Measurements from ENCODE around the gene ZBTB8A.
"Not testable (repeated sequence)": the region's sequence is repeated elsewhere in the genome, so short reads cannot be mapped to it uniquely, and the experiment has no call there.

The ZBTB8A gene

DNA sequence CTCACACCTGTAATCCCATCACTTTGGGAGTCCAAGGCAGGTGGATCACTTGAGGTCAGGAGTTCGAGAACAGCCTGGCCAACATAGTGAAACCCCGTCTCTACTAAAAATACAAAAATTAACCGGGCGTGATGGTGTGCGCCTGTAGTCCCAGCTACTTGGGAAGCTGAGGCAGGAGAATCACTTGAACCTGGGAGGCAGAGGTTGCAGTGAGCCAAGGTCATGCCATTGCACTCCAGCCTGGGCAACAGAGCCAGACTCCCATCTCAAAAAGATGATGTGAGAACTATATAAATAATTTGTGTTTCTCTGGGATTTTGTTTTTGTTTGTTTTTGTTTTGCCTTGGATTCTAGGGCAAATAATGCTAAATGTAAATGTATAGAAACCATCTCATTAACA, 17.8 kb downstream of the ZBTB8A start:
- not testable (repeated sequence) for H3K23ac ChIP-seq (ENCODE audit: low read length in 2 of 2); H3K79me1 ChIP-seq (replicated peaks; ENCODE audit: low read length, poor library complexity, severe bottlenecking); H3K27ac ChIP-seq (ENCODE audit: low read length, poor library complexity, severe bottlenecking); H2BK15ac ChIP-seq (ENCODE audit: low read depth, poor library complexity, severe bottlenecking); H2BK120ac ChIP-seq (ENCODE audit: low read depth, low read length); H3K4me1 ChIP-seq (ENCODE audit: control insufficient read depth, insufficient read depth, low read depth, low read length); H3K4me3 ChIP-seq (ENCODE audit: insufficient read depth in 1 of 2, low read depth in 1 of 2, low read length in 2 of 2); H3K18ac ChIP-seq (ENCODE audit: low read depth in 1 of 2, low read length in 2 of 2); H3K4ac ChIP-seq (ENCODE audit: low read depth in 1 of 2, low read length in 2 of 2); H3K9me3 ChIP-seq (ENCODE audit: control insufficient read depth, low read length); DNase-seq; H4K91ac ChIP-seq (ENCODE audit: low read length); H3K27me3 ChIP-seq (ENCODE audit: control insufficient read depth in 1 of 2, insufficient read depth in 1 of 2, low read length in 2 of 2); H2AFZ ChIP-seq (ENCODE audit: low read depth, low read length); H2AK5ac ChIP-seq (ENCODE audit: low read length, severe bottlenecking); H2BK12ac ChIP-seq (ENCODE audit: low read length in 2 of 2); H2BK5ac ChIP-seq (ENCODE audit: low read depth, low read length, poor library complexity, severe bottlenecking); H3K4me2 ChIP-seq (ENCODE audit: low read length, poor library complexity, severe bottlenecking); H3K14ac ChIP-seq (ENCODE audit: low read length in 2 of 2); H4K8ac ChIP-seq (ENCODE audit: low read length); H3K9ac ChIP-seq (ENCODE audit: low read length)
- H3K36me3 ChIP-seq (ENCODE audit: control insufficient read depth in 1 of 2, insufficient read depth in 2 of 2, low read depth in 1 of 2, low read length in 2 of 2) = peaks cover 7 to 30% of the 10 kb centered on the region in 2 experiments
- WGBS = 100% methylated on average over 5 of the region's 5 CpGs

- no peak overlapping the region for H2AK5ac ChIP-seq (ENCODE audit: low read length, severe bottlenecking)
- 100% methylated on average over 1 of the region's 1 CpG for WGBS
- peaks cover 7 to 30% of the 10 kb centered on the region in 2 experiments for H3K36me3 ChIP-seq (ENCODE audit: control insufficient read depth in 1 of 2, insufficient read depth in 2 of 2, low read depth in 1 of 2, low read length in 2 of 2)
- no peak overlapping the region for H4K91ac ChIP-seq (ENCODE audit: low read length)
- H4K8ac ChIP-seq (ENCODE audit: low read length) = no peak overlapping the region
- no peak overlapping the region for H3K18ac ChIP-seq (ENCODE audit: low read depth in 1 of 2, low read length in 2 of 2)
- no peak overlapping the region for H2BK120ac ChIP-seq (ENCODE audit: low read depth, low read length)
- no peaks in the 10 kb centered on the region for H3K9me3 ChIP-seq (ENCODE audit: control insufficient read depth, low read length)
- H3K4me2 ChIP-seq (ENCODE audit: low read length, poor library complexity, severe bottlenecking) = no peak overlapping the region
- no peaks in the 10 kb centered on the region for H3K27me3 ChIP-seq (ENCODE audit: control insufficient read depth in 1 of 2, insufficient read depth in 1 of 2, low read length in 2 of 2)
- no peak overlapping the region for H3K23ac ChIP-seq (ENCODE audit: low read length in 2 of 2)
- no peak overlapping the region for H3K4ac ChIP-seq (ENCODE audit: low read depth in 1 of 2, low read length in 2 of 2)
- H3K79me1 ChIP-seq (replicated peaks; ENCODE audit: low read length, poor library complexity, severe bottlenecking) = no peaks in the 10 kb centered on the region
- no peak overlapping the region for H2BK15ac ChIP-seq (ENCODE audit: low read depth, poor library complexity, severe bottlenecking)
- H3K4me3 ChIP-seq (ENCODE audit: insufficient read depth in 1 of 2, low read depth in 1 of 2, low read length in 2 of 2) = no peak overlapping the region
- no peak for DNase-seq
- no peak overlapping the region for H3K9ac ChIP-seq (ENCODE audit: low read length)
- no peaks in the 10 kb centered on the region for H3K4me1 ChIP-seq (ENCODE audit: control insufficient read depth, insufficient read depth, low read depth, low read length)
- H2BK5ac ChIP-seq (ENCODE audit: low read depth, low read length, poor library complexity, severe bottlenecking) = no peak overlapping the region
- no peak overlapping the region for H2AFZ ChIP-seq (ENCODE audit: low read depth, low read length)
- no peak overlapping the region for H3K14ac ChIP-seq (ENCODE audit: low read length in 2 of 2)
- no peak overlapping the region for H3K27ac ChIP-seq (ENCODE audit: low read length, poor library complexity, severe bottlenecking)
- H2BK12ac ChIP-seq (ENCODE audit: low read length in 2 of 2) = no peak overlapping the region
Measured at GRCh38 chr1:32557812-32558211, 18.6 kb downstream of the ZBTB8A start.

- Histone ChIP-seq H3K4me3 (ENCODE audit: insufficient read depth in 1 of 2, low read depth in 1 of 2, low read length in 2 of 2) (no peak overlapping the region), H3K23ac (ENCODE audit: low read length in 2 of 2) (no peak overlapping the region), H2BK5ac (ENCODE audit: low read depth, low read length, poor library complexity, severe bottlenecking) (no peak overlapping the region), H3K27ac (ENCODE audit: low read length, poor library complexity, severe bottlenecking) (no peak overlapping the region), H2BK12ac (ENCODE audit: low read length in 2 of 2) (no peak overlapping the region), H2AFZ (ENCODE audit: low read depth, low read length) (no peak overlapping the region), H3K36me3 (ENCODE audit: control insufficient read depth in 1 of 2, insufficient read depth in 2 of 2, low read depth in 1 of 2, low read length in 2 of 2) (no peaks in the 10 kb centered on the region), H2BK120ac (ENCODE audit: low read depth, low read length) (no peak overlapping the region), H3K9ac (ENCODE audit: low read length) (no peak overlapping the region), H4K91ac (ENCODE audit: low read length) (no peak overlapping the region), H4K8ac (ENCODE audit: low read length) (no peak overlapping the region), H3K18ac (ENCODE audit: low read depth in 1 of 2, low read length in 2 of 2) (no peak overlapping the region), H3K79me1 (replicated peaks; ENCODE audit: low read length, poor library complexity, severe bottlenecking) (no peaks in the 10 kb centered on the region), H3K4me1 (ENCODE audit: control insufficient read depth, insufficient read depth, low read depth, low read length) (no peaks in the 10 kb centered on the region), H2BK15ac (ENCODE audit: low read depth, poor library complexity, severe bottlenecking) (no peak overlapping the region), H3K27me3 (ENCODE audit: control insufficient read depth in 1 of 2, insufficient read depth in 1 of 2, low read length in 2 of 2) (no peaks in the 10 kb centered on the region), H3K14ac (ENCODE audit: low read length in 2 of 2) (no peak overlapping the region), H3K9me3 (ENCODE audit: control insufficient read depth, low read length) (no peaks in the 10 kb centered on the region), H3K4ac (ENCODE audit: low read depth in 1 of 2, low read length in 2 of 2) (no peak overlapping the region), H2AK5ac (ENCODE audit: low read length, severe bottlenecking) (no peak overlapping the region), H3K4me2 (ENCODE audit: low read length, poor library complexity, severe bottlenecking) (no peak overlapping the region)
- 93% methylated on average over 1 of the region's 2 CpGs for WGBS
- DNase-seq = no peak
Measured at GRCh38 chr1:32568929-32569328, 29.7 kb downstream of the ZBTB8A start.

GRCh38 chr1:32580348-32581017, 41.3 kb downstream of the ZBTB8A start:
- no peak overlapping the region for H2AFZ ChIP-seq (ENCODE audit: low read depth, low read length)
- no peak overlapping the region for H4K8ac ChIP-seq (ENCODE audit: low read length)
- no peak overlapping the region for H2AK5ac ChIP-seq (ENCODE audit: low read length, severe bottlenecking)
- H2BK12ac ChIP-seq (ENCODE audit: low read length in 2 of 2) = no peak overlapping the region
- no peaks in the 10 kb centered on the region for H3K27me3 ChIP-seq (ENCODE audit: control insufficient read depth in 1 of 2, insufficient read depth in 1 of 2, low read length in 2 of 2)
- DNase-seq = no peak
- H2BK5ac ChIP-seq (ENCODE audit: low read depth, low read length, poor library complexity, severe bottlenecking) = no peak overlapping the region
- H3K4me1 ChIP-seq (ENCODE audit: control insufficient read depth, insufficient read depth, low read depth, low read length) = no peaks in the 10 kb centered on the region
- H3K4me3 ChIP-seq (ENCODE audit: insufficient read depth in 1 of 2, low read depth in 1 of 2, low read length in 2 of 2) = no peak overlapping the region
- H3K18ac ChIP-seq (ENCODE audit: low read depth in 1 of 2, low read length in 2 of 2) = no peak overlapping the region
- no peak overlapping the region for H3K4ac ChIP-seq (ENCODE audit: low read depth in 1 of 2, low read length in 2 of 2)
- H4K91ac ChIP-seq (ENCODE audit: low read length) = no peak overlapping the region
- 94% methylated on average over 8 of the region's 10 CpGs for WGBS
- H3K4me2 ChIP-seq (ENCODE audit: low read length, poor library complexity, severe bottlenecking) = no peak overlapping the region
- no peak overlapping the region for H3K14ac ChIP-seq (ENCODE audit: low read length in 2 of 2)
- H3K9ac ChIP-seq (ENCODE audit: low read length) = no peak overlapping the region
- H3K23ac ChIP-seq (ENCODE audit: low read length in 2 of 2) = no peak overlapping the region
- H2BK120ac ChIP-seq (ENCODE audit: low read depth, low read length) = no peak overlapping the region
- H3K36me3 ChIP-seq (ENCODE audit: control insufficient read depth in 1 of 2, insufficient read depth in 2 of 2, low read depth in 1 of 2, low read length in 2 of 2) = no peaks in the 10 kb centered on the region
- no peak overlapping the region for H2BK15ac ChIP-seq (ENCODE audit: low read depth, poor library complexity, severe bottlenecking)
- H3K9me3 ChIP-seq (ENCODE audit: control insufficient read depth, low read length) = no peaks in the 10 kb centered on the region
- peaks cover 3% of the 10 kb centered on the region for H3K79me1 ChIP-seq (replicated peaks; ENCODE audit: low read length, poor library complexity, severe bottlenecking)
- H3K27ac ChIP-seq (ENCODE audit: low read length, poor library complexity, severe bottlenecking) = no peak overlapping the region
